Measurements from ENCODE around the gene AGAP2.

GRCh38 chr12:57687862-57688261, 50.7 kb downstream of the AGAP2 start:
- TF ChIP-seq, protein P1, sequence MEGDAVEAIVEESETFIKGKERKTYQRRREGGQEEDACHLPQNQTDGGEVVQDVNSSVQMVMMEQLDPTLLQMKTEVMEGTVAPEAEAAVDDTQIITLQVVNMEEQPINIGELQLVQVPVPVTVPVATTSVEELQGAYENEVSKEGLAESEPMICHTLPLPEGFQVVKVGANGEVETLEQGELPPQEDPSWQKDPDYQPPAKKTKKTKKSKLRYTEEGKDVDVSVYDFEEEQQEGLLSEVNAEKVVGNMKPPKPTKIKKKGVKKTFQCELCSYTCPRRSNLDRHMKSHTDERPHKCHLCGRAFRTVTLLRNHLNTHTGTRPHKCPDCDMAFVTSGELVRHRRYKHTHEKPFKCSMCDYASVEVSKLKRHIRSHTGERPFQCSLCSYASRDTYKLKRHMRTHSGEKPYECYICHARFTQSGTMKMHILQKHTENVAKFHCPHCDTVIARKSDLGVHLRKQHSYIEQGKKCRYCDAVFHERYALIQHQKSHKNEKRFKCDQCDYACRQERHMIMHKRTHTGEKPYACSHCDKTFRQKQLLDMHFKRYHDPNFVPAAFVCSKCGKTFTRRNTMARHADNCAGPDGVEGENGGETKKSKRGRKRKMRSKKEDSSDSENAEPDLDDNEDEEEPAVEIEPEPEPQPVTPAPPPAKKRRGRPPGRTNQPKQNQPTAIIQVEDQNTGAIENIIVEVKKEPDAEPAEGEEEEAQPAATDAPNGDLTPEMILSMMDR (IDR thresholded peaks at IDR 0.05): no peak
- TF ChIP-seq EZH2 (IDR thresholded peaks at IDR 0.05; ENCODE audit: borderline replicate concordance, insufficient read depth, low read depth, low read length, poor library complexity, severe bottlenecking): no peak
